OCI-LY3 (cell line): ENCODE measurements around the gene CCT3.
A peak's percentile ranks its signal among the peaks of the same experiment; 100 is the strongest.

Source experiments
- H2AFZ ChIP-seq: fragments of 200-600, 300-600 bp; shearing (Covaris generic); 2 replicates; pipeline ENCODE4 v1.6.0; 2014; ENCODE audit warnings: antibody characterized with exemption, low read depth, low read length
- H3K27ac ChIP-seq: fragments of 200-600, 300-600 bp; sonication (generic); 2 replicates; pipeline ENCODE4 v1.5.1; 2014; ENCODE audit warnings: mild to moderate bottlenecking, low read length, moderate library complexity, mixed read lengths
- H3K27me3 ChIP-seq: fragments of 200-600, 300-600 bp; sonication (generic); 2 replicates; pipeline ENCODE4 v1.6.1; 2014; ENCODE audit warnings: low read depth, low read length, mixed read lengths
- H3K36me3 ChIP-seq: fragments of 200-600, 300-600 bp; sonication (generic); replicated peaks from 2 replicates; pipeline ENCODE3; 2014; ENCODE audit warnings: low read depth, low read length, mixed read lengths
- H3K4me1 ChIP-seq: fragments of 300-600, 200-600 bp; sonication (generic); 2 replicates; pipeline ENCODE4 v1.6.1; 2014; ENCODE audit warnings: low read length, mixed read lengths
- H3K4me2 ChIP-seq: fragments of 200-600, 300-600 bp; sonication (generic); 2 replicates; pipeline ENCODE4 v1.6.1; 2014; ENCODE audit warnings: low read length, mixed read lengths
- H3K4me3 ChIP-seq: fragments of 300-600, 200-600 bp; sonication (generic); 2 replicates; pipeline ENCODE4 v1.5.1; 2014; ENCODE audit warnings: antibody characterized with exemption, mild to moderate bottlenecking, low read length, moderate library complexity
- H3K79me2 ChIP-seq: fragments of 300-600, 200-600 bp; shearing (Covaris generic); 2 replicates; pipeline ENCODE4 v1.6.1; 2014; ENCODE audit warnings: mild to moderate bottlenecking, low read length, mixed read lengths
- H3K9ac ChIP-seq: fragments of 300-600, 200-600 bp; shearing (Covaris generic); 2 replicates; pipeline ENCODE4 v1.6.0; 2014; ENCODE audit warnings: mild to moderate bottlenecking, low read length, moderate library complexity
- H3K9me3 ChIP-seq: fragments of 200-600, 300-600 bp; shearing (Covaris generic); 2 replicates; pipeline ENCODE4 v1.6.1; 2014; ENCODE audit warnings: low read length, mixed read lengths; ENCODE audit not compliant: insufficient read depth
- H4K20me1 ChIP-seq: fragments of 200-600, 300-600 bp; sonication (generic); 2 replicates; pipeline ENCODE4 v1.6.1; 2016; ENCODE audit warnings: low read length, mixed read lengths; ENCODE audit not compliant: insufficient read depth
- CTCF ChIP-seq: fragments of 200-600, 300-600 bp; sonication (generic); IDR thresholded peaks from 2 replicates; pipeline ENCODE4 v1.5.1; 2014; ENCODE audit warnings: antibody characterized with exemption, low read length, low read depth
- EZH2phosphoT487 ChIP-seq: fragments of 200-600 bp; shearing (Covaris generic); IDR thresholded peaks from 2 replicates; pipeline ENCODE4 v1.6.1; 2018; ENCODE audit warnings: antibody characterized with exemption, mixed run types, low read depth

The CCT3 gene

GRCh38 chr1:156295391-156295947, 42.6 kb downstream of the CCT3 start, which contains the start of gene GLMP:
GLMP (minus strand) TSS chr1:156295679; CDS start chr1:156295645, 34 bp downstream.
- peak within 1 kb of the TSS; percentile 71 for H3K9ac ChIP-seq
- H2AFZ ChIP-seq = peak within 1 kb of the TSS; percentile 91
- H3K27me3 ChIP-seq = no peaks in the 10 kb centered on the region
- no peak within 1 kb of the TSS for H3K27ac ChIP-seq
- no peaks in the 10 kb centered on the region; the same call in 1 of the 2 replicates for H3K79me2 ChIP-seq
- peak within 1 kb of the TSS; percentile 89 for H3K4me3 ChIP-seq
- H3K36me3 ChIP-seq = peaks cover 9% of the 10 kb centered on the region
- no peak for TF ChIP-seq EZH2phosphoT487
- TF ChIP-seq CTCF = no peak
- no peaks in the 10 kb centered on the region for H3K9me3 ChIP-seq
- H3K4me1 ChIP-seq = peaks cover 11% of the 10 kb centered on the region
- no peaks in the 10 kb centered on the region for H4K20me1 ChIP-seq
- H3K4me2 ChIP-seq = peak within 1 kb of the TSS; percentile 88

- Histone ChIP-seq H3K9me3 (no peaks in the 10 kb centered on the region), H3K4me1 (peaks cover 11% of the 10 kb centered on the region), H3K4me2 (no peak overlapping the region), H2AFZ (no peak overlapping the region), H3K79me2 (no peaks in the 10 kb centered on the region; the same call in 1 of the 2 replicates), H3K9ac (no peak overlapping the region), H4K20me1 (no peaks in the 10 kb centered on the region), H3K27ac (no peak overlapping the region), H3K4me3 (no peak overlapping the region), H3K27me3 (no peaks in the 10 kb centered on the region), H3K36me3 (peaks cover 10% of the 10 kb centered on the region)
- no peak for TF ChIP-seq CTCF
- no peak for TF ChIP-seq EZH2phosphoT487
Measured at GRCh38 chr1:156293895-156294294, 44.2 kb downstream of the CCT3 start.

GRCh38 chr1:156293098-156293434, 45.0 kb downstream of the CCT3 start:
- no peaks in the 10 kb centered on the region; the same call in 1 of the 2 replicates for H3K79me2 ChIP-seq
- H3K27ac ChIP-seq = no peak overlapping the region

More at GRCh38 chr1:156293098-156293434, 45.0 kb downstream of the CCT3 start:
- no peak overlapping the region for H3K4me3 ChIP-seq
- no peak overlapping the region for H3K9ac ChIP-seq
- no peak overlapping the region for H2AFZ ChIP-seq
- peaks cover 13% of the 10 kb centered on the region for H3K36me3 ChIP-seq
- H3K4me2 ChIP-seq = no peak overlapping the region
- peaks cover 11% of the 10 kb centered on the region for H3K4me1 ChIP-seq
- TF ChIP-seq EZH2phosphoT487 = no peak
- no peak for TF ChIP-seq CTCF
- H4K20me1 ChIP-seq = no peaks in the 10 kb centered on the region
- H3K9me3 ChIP-seq = no peaks in the 10 kb centered on the region
- H3K27me3 ChIP-seq = no peaks in the 10 kb centered on the region
